GM19372 (cell line): ENCODE data around the gene ERBIN.
"Not testable (repeated sequence)": the region's sequence is repeated elsewhere in the genome, so short reads cannot be mapped to it uniquely, and the experiment has no call there.

Experiments
- ATAC-seq: cut with Tn5 transposase; IDR thresholded peaks from one replicate; pipeline ENCODE4 v1.9.1; 2021; ENCODE audit warnings: mild to moderate bottlenecking, low read depth, moderate library complexity; ENCODE audit not compliant: unreplicated experiment

The ERBIN gene

GRCh38 chr5:65952259-65952658 is 25.9 kb downstream of the ERBIN start:
- no peak for ATAC-seq

GRCh38 chr5:65954200-65954599 is 27.8 kb downstream of the ERBIN start:
- ATAC-seq: no peak

DNA sequence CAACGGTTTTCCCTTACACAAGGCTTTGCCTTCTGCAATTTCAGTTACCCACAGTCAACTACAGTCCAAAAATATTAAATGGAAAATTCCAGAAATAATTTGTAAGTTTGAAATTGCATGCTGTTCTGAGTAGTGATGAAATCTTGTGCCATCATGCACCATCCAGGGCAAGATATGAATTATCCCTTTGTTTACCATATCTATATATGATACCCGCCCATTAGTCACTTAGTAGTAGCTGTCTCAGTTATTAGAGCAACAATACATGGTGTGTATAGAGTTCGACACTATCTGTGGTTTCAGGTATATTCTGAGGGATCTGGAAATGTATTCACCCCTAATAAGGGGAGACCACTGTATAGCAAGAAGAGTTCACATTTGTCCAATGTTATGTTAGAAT is 29.4 kb downstream of the ERBIN start:
- ATAC-seq: no peak

DNA sequence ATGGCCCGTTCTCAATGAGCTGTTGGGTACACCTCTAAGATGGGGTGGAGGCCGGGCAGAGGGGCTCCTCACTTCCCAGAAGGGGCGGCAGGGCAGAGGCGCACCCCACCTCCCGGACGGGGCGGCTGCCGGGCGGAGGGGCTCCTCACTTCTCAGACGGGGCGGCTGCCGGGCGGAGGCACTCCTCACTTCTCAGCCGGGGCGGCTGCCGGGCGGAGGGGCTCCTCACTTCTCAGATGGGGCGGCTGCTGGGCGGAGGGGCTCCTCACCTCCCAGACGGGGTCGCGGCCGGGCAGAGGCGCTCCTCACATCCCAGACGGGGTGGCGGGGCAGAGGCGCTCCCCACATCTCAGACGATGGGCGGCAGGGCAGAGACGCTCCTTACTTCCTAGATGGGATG is 31.3 kb downstream of the ERBIN start:
- not testable (repeated sequence) for ATAC-seq

DNA sequence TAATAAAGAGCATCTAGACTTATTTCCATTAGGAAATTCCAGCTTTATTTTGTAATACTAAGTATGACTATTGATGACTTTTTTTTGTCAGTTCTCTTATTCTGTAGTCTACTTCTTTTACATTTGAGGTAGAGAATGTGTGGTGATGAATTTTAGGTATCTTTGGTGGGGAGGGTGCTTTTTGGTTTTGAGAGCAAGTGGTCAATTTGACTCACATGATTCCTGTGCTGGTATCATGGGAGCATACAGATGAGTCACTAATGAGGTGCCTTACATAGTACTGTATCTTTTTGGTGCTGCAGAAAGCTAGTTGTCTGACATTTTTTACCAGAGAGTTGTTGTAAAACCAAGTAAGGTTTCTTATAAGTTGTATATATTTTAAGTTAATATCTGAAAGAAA is 35.3 kb downstream of the ERBIN start:
- ATAC-seq: peak; percentile 82

DNA sequence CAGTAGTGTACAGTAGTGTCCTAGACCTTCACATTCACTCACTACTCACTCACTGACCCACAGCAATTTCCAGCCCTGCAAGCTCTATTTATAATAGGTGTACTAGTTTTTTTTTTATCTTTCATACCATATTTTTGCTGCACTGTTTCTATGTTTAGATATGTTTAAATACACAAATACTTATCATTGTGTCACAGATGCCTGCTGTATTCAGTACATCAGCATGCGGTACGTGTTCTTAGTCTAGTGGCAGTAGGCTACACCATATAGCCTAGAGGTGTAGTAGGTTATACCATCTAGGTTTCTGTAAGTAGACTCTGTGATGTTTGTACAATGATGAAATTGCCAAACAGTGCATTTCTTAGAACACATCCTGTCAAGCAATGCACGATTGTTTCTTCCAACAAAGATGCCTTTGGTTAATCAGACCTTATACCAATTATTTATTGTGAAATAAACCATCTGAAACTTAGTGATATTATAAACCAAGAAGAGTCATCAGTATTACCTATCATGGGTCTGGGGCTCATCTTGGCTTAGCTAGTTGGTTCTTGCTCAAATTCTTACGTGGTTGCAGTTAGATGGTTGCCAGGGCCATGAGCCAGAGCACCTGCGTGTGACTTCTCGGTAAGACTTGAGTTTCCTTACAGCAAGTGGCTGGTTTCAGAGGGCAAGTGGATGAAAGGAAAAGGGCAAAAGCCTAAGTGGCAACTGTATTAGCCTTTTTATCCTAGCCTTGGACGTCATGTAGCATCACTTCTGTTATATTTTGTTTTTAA is 41.1 kb downstream of the ERBIN start:
- no peak for ATAC-seq

DNA sequence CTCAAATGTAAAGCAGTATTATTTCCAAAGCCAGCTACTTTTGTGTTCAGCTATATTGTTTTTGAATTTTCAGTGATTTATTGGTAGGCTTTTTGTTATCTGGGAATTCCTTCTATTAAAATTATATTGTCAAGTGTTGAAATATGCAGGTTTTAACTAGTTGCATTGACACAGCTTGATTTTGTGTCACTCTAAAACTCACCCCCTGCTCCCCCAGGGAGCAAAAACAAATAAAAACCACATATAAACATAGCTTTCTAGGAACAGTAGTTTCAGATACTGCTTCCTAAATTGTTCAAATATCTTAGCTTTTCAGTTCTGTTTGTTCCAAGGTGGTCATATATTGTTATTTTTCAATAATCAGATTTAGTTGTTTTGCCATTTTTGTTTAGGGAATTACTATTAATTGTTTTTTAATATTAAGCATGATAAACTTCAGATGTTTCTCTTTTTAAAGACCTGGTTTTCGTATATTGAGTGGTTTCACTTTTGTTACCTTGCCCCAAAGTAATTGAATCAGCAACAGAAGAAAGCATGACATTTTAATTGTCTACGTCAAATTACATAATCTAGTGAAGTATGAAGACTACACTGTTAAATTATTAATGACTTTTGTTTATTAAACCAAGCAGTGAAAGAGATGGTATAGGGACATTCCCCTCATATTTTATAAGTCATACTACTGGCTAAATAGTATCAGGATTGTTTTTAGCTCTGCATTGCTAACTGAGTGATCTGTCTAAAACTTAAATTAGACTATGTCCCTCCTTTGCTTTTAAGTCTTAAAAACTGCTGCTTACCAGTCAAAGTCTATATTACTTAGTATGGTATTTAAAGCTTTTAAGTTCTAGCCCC is 43.4 kb downstream of the ERBIN start:
- ATAC-seq: no peak

GRCh38 chr5:65970481-65971367 is 44.3 kb downstream of the ERBIN start:
- ATAC-seq: no peak

DNA sequence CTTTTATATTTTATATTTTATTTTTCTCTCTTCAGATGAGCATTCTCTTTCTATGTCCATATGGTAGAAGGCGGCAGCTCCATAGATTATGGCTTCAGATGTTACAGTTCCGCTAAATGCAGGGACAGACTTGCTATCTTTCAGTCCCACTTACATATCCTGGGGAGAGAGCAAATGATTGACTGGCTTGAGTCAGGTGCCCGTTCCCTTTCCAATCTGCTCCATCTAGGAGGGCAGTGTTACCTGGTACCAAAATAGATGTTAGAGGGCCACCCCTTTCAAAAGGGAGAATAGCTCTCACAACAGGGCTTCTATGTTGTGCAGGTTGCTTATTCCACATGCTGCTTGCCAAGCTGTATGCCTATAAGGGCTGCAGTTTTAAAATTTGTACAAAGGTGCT is 45.3 kb downstream of the ERBIN start:
- no peak for ATAC-seq

- ATAC-seq: not testable (repeated sequence)
Observed at GRCh38 chr5:65972896-65973295, 46.5 kb downstream of the ERBIN start.

GRCh38 chr5:65978251-65978650 is 51.9 kb downstream of the ERBIN start:
- ATAC-seq: no peak

GRCh38 chr5:65981548-65981947 is 55.2 kb downstream of the ERBIN start:
- no peak for ATAC-seq

GRCh38 chr5:65981969-65982619 is 55.7 kb downstream of the ERBIN start:
- no peak for ATAC-seq

GRCh38 chr5:65982635-65983034 is 56.3 kb downstream of the ERBIN start:
- no peak for ATAC-seq

DNA sequence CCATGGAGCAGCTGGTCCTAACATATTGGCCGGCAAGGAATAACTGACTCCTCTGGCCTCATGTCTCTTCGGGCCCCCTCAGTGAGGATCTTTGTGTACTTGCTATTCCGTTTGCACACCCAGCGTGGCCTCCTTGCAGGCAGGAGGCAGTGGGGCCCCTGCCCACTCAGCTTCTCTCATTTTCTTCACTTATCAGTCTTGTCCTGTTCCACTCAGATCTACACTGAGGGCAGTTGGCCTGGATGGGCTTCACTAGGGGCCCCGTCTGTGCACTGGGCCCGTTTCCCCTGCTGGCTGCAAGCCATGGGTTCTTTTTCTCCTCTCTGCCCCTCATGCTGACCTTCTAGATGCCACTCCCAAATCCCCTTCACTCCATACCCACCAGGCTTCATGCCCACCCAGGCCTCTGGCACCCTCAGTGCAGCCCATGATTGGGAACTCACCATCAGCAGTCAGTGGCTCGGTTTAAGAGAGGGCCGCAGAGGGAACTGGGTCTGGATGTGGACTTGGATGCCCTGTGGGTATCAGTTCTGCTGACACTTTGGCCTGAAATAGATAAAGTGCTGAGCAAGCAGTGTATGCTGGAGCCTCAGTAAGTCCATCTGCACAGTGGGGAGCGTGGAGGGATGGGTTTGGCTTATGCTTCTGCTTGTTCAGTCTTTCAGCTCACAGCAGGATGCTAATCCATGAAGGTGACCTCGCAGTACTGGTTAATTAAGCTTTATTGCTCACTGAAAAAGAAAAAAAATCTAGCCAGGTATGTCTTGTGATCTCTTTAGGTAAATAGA is 57.9 kb downstream of the ERBIN start:
- ATAC-seq: no peak

- ATAC-seq: no peak
Observed at GRCh38 chr5:65986050-65986451, 59.7 kb downstream of the ERBIN start.

- ATAC-seq: no peak
Observed at GRCh38 chr5:65986796-65987195, 60.4 kb downstream of the ERBIN start.

DNA sequence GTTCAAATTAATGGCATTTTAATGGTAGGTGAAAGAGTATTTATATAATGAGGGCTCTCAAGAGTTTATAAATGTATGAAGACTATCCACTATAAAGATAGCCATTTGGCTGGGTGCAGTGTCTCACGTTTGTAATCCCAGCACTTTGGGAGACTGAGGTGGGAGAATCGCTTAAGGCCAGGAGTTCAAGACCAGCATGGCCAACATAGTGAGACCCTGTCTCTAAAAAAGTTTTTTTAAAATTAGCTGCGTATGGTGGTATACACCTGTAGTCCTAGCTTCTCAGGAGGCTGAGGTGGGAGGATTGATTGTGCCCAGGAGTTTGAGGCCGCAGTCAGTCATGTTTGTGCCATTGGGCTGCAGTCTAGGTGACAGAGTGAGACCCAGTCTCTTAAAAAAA is 61.6 kb downstream of the ERBIN start:
- no peak for ATAC-seq

- no peak for ATAC-seq
Observed at GRCh38 chr5:65989158-65989557, 62.8 kb downstream of the ERBIN start.

DNA sequence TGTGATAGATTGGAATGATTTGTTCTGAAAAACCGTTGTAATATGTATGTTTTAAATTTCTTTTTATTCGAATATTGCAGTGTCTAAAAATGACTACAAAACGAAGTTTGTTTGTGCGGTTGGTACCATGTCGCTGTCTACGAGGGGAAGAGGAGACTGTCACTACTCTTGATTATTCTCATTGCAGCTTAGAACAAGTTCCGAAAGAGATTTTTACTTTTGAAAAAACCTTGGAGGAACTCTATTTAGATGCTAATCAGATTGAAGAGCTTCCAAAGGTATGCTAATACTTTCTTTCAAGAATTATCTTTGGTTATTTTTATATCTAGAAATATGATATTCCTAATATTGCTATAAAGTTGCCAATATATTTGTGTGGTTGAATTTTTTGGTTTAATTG is 66.3 kb downstream of the ERBIN start:
- ATAC-seq: no peak
